HepG2 (cell line): ENCODE measurements around the gene PTPRC. TPM values are rescaled to one million over a fixed set of nuclear protein-coding genes. Genes with fewer than 3 reads are reported as not detected.

Source experiments
- ATAC-seq: fragments of 200-7000 bp; cut with Tn5 transposase; 3 replicates; pipeline ENCODE4 v1.9.1; 2020; ENCODE audit warnings: mild to moderate bottlenecking, moderate library complexity
- BruUV-seq: library from RNA; stranded (reverse); fragments of 400-500 nt; replicated peaks from 2 replicates; lab custom pipeline; 2021; lab: Mats Ljungman, UMichigan
- CTCF ChIA-PET: fragments of 300-600 bp; formaldehyde crosslinking; extraction: SDS; loops from one replicate; lab custom pipeline; 2021; ENCODE audit warnings: low total read pairs, inconsistent platforms, low intra/inter-chr PET ratio; lab: Yijun Ruan, JAX
- POLR2A ChIA-PET: fragments of 350-600 bp; sonication (Branson Sonifier 250); formaldehyde crosslinking; loops from one replicate; lab custom pipeline; 2020; ENCODE audit warnings: antibody characterized with exemption, inconsistent platforms; lab: Yijun Ruan, JAX
- DNase-seq: peaks from one replicate; pipeline ENCODE4 v3.0.0-alpha.2; 2015; ENCODE audit warnings: low spot score
- FAIRE-seq: peaks from 3 replicates; lab custom pipeline; 2011; peaks lifted over from hg19 to GRCh38; lab: Jason Lieb, UNC
- H2AFZ ChIP-seq: one replicate; pipeline ENCODE4 v1.6.1; 2011; ENCODE audit warnings: low read length, inconsistent platforms
- H3K27ac ChIP-seq: fragments of 300-600 bp; 3 replicates; pipeline ENCODE4 v1.8.0; 2011; ENCODE audit warnings: mixed run types, mild to moderate bottlenecking, mixed read lengths, low read length, inconsistent platforms; ENCODE audit not compliant: insufficient read depth; ENCODE audit errors: extremely low read length
- H3K27me3 ChIP-seq, 2 experiments: fragments of 200-600 bp in 1 of 2; 2 replicates in 1 of 2; 3 replicates in 1 of 2; pipeline versions ENCODE4 v1.6.0 to v1.8.0; 2011; ENCODE audit warnings: low read length in 2 of 2, mild to moderate bottlenecking in 2 of 2, moderate library complexity in 2 of 2, inconsistent platforms in 1 of 2; ENCODE audit not compliant: insufficient read depth in 2 of 2, control insufficient read depth in 1 of 2
- H3K36me3 ChIP-seq, 2 experiments: fragments of 200-600 bp in 1 of 2; replicated peaks in 1 of 2; 2 replicates in 1 of 2; 3 replicates in 1 of 2; pipeline versions ENCODE4 v1.5.1 to v1.8.0; 2011; ENCODE audit warnings: low read length in 2 of 2, inconsistent platforms in 1 of 2; ENCODE audit not compliant: insufficient read depth in 2 of 2, control insufficient read depth in 1 of 2
- H3K4me1 ChIP-seq: 2 replicates; pipeline ENCODE4 v1.5.1; 2012; ENCODE audit warnings: low read length, inconsistent platforms; ENCODE audit not compliant: insufficient read depth
- H3K4me2 ChIP-seq: 2 replicates; pipeline ENCODE4 v1.6.0; 2011; ENCODE audit warnings: low read depth, low read length, inconsistent platforms
- H3K4me3 ChIP-seq, 3 experiments: fragments of 200-600 bp in 1 of 3; sonication (generic), shearing (Covaris generic) in 1 of 3; replicated peaks in 1 of 3; 2 replicates each; pipeline ENCODE4 v1.5.1; 2011 to 2016; ENCODE audit warnings: low read length in 3 of 3, inconsistent platforms in 2 of 3, low read depth in 2 of 3, mild to moderate bottlenecking in 2 of 3, control low read depth in 1 of 3, mixed read lengths in 1 of 3; ENCODE audit not compliant: insufficient read depth in 1 of 3
- H3K79me2 ChIP-seq: one replicate; pipeline ENCODE4 v1.6.1; 2011; ENCODE audit warnings: low read length, inconsistent platforms; ENCODE audit not compliant: insufficient read depth
- H3K9ac ChIP-seq: 2 replicates; pipeline ENCODE4 v1.6.0; 2011; ENCODE audit warnings: mild to moderate bottlenecking, low read depth, low read length, inconsistent platforms; ENCODE audit not compliant: insufficient read depth
- H3K9me3 ChIP-seq: 2 replicates; pipeline ENCODE4 v1.5.1; 2012; ENCODE audit warnings: mild to moderate bottlenecking, low read length
- H4K20me1 ChIP-seq: 2 replicates; pipeline ENCODE4 v1.6.0; 2011; ENCODE audit warnings: inconsistent platforms, mild to moderate bottlenecking, low read length, moderate library complexity; ENCODE audit not compliant: insufficient read depth
- ARNT ChIP-seq: fragments of 450-650 bp; IDR thresholded peaks from 2 replicates; pipeline ENCODE4 v1.6.1; 2017
- KLF15 ChIP-seq: sonication (generic); formaldehyde crosslinking; IDR thresholded peaks from 2 replicates; pipeline ENCODE4 v1.8.1; 2023; ENCODE audit warnings: borderline replicate concordance, mild to moderate bottlenecking, inconsistent platforms, missing genetic modification reagents, mixed read lengths
- POLR2AphosphoS2 ChIP-seq: IDR thresholded peaks from 2 replicates; pipeline ENCODE4 v1.6.1; 2011; ENCODE audit warnings: low read depth, low read length, improper control_type of control experiment
- RAD51 ChIP-seq: fragments of 450-650 bp; IDR thresholded peaks from 2 replicates; pipeline ENCODE4 v1.6.1; 2016; ENCODE audit warnings: borderline replicate concordance
- RXRB ChIP-seq: IDR thresholded peaks from 2 replicates; pipeline ENCODE4 v1.6.1; 2016; ENCODE audit warnings: borderline replicate concordance, missing genetic modification reagents, missing compliant biosample characterization
- SOX6 ChIP-seq, 2 experiments: fragments of 450-650 bp in 1 of 2; sonication (generic) in 1 of 2; formaldehyde crosslinking in 1 of 2; IDR thresholded peaks; 2 replicates each; pipeline versions ENCODE4 v1.4.0 to v1.6.1; 2017 to 2020; ENCODE audit warnings: antibody characterized with exemption in 1 of 2, mild to moderate bottlenecking in 1 of 2, missing genetic modification reagents in 1 of 2
- TGIF2 ChIP-seq: IDR thresholded peaks from 2 replicates; pipeline ENCODE4 v1.6.1; 2016; ENCODE audit warnings: control low read depth, missing compliant biosample characterization
- ZBTB7B ChIP-seq: sonication (generic); formaldehyde crosslinking; IDR thresholded peaks from 2 replicates; pipeline ENCODE4 v1.4.0; 2020; ENCODE audit warnings: missing genetic modification reagents
- ZFAT ChIP-seq: sonication (generic); formaldehyde crosslinking; conservative IDR thresholded peaks from 2 replicates; pipeline ENCODE4 v1.8.1; 2023; ENCODE audit warnings: missing genetic modification reagents, inconsistent platforms
- ZNF101 ChIP-seq: sonication (generic); formaldehyde crosslinking; IDR thresholded peaks from 2 replicates; pipeline ENCODE4 v1.4.0; 2020; ENCODE audit warnings: mild to moderate bottlenecking, low read depth, missing genetic modification reagents, borderline replicate concordance
- ZNF354B ChIP-seq: sonication (generic); formaldehyde crosslinking; IDR thresholded peaks from 2 replicates; pipeline ENCODE4 v1.8.0; 2022; ENCODE audit warnings: mild to moderate bottlenecking, missing genetic modification reagents
- ZNF496 ChIP-seq: sonication (generic); formaldehyde crosslinking; IDR thresholded peaks from 2 replicates; pipeline ENCODE4 v1.8.1; 2023; ENCODE audit warnings: mild to moderate bottlenecking, moderate library complexity, missing genetic modification reagents; ENCODE audit not compliant: insufficient replicate concordance
- ZNF768 ChIP-seq: sonication (generic); formaldehyde crosslinking; IDR thresholded peaks from 2 replicates; pipeline ENCODE4 v1.4.0; 2020; ENCODE audit warnings: missing genetic modification reagents
- ZNF777 ChIP-seq: sonication (generic); formaldehyde crosslinking; IDR thresholded peaks from 2 replicates; pipeline ENCODE4 v1.4.0; 2020; ENCODE audit warnings: missing genetic modification reagents
- WGBS: methylation state at CpG from one replicate; pipeline ENCODE4 v1.1.6; 2017; ENCODE audit warnings: low lambda C conversion rate; 5-methylcytosine and 5-hydroxymethylcytosine counted together
- in situ Hi-C: cut with HindIII; loops from 2 replicates; pipeline ENCODE4 v1.10.0; 2017; ENCODE audit warnings: low pct_unique_long_range_greater_than_20kb; ENCODE audit not compliant: extremely low pct_ligation_motif_present
- intact Hi-C: fragments of 100-400 bp; cut with micrococcal nuclease; formaldehyde crosslinking; loops from one replicate; pipeline ENCODE4 v1.10.0; 2022; ENCODE audit not compliant: unreplicated experiment
- polyA plus RNA-seq, 8 experiments: library from polyadenylated mRNA; depleted of rRNA in 3 of 8; stranded (reverse) in 7 of 8; unstranded in 1 of 8; fragments of >200 nt; fragmentation: Illumina TruSeq in 4 of 8; extraction: Trizol in 4 of 8; gene quantifications; 2 replicates each; pipeline versions ENCODE4 v1.2.1 to v1.2.3, GENCODE V29; 2011 to 2016; ENCODE audit warnings: low read depth in 4 of 8, missing spikeins in 1 of 8, mixed read lengths in 1 of 8; ENCODE audit not compliant: insufficient read depth in 1 of 8
- total RNA-seq, 5 experiments: library from RNA; depleted of rRNA; stranded (reverse); fragments of >200 nt; fragmentation: Illumina TruSeq; extraction: Trizol; gene quantifications; 2 replicates each; pipeline ENCODE4 v1.2.3, GENCODE V29; 2016; ENCODE audit warnings: low read depth in 1 of 5
- TF ChIP-seq, protein P1 (sequence below): sonication (generic); formaldehyde crosslinking; IDR thresholded peaks from 2 replicates; pipeline ENCODE4 v1.8.1; 2023; ENCODE audit warnings: mild to moderate bottlenecking, missing genetic modification reagents, borderline replicate concordance
- TF ChIP-seq, protein P2 (sequence below): sonication (generic); formaldehyde crosslinking; IDR thresholded peaks from 2 replicates; pipeline ENCODE4 v1.4.0; 2020; ENCODE audit warnings: mild to moderate bottlenecking, missing genetic modification reagents

Gene PTPRC
- total and polyA plus RNA-seq, 2 of the 13 experiments (the other 11 are each of a cell fraction or from before 2014, with no cell fraction given): not detected

DNA sequence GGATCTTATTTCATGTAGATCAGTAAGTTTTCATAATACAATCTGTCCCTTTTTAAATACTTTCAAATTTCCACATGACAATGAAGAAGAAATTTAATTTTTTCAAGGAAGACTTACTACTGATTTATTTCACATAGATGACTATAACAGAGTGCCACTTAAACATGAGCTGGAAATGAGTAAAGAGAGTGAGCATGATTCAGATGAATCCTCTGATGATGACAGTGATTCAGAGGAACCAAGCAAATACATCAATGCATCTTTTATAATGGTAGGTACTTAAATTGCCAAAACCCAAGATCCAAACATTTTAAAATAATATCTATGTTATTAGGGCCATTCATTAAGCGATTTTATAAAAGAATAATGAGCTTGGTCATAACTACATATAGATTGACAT lies 110.4 kb downstream of the PTPRC start:
- intact Hi-C loops: no loop called here
- no peaks in the 10 kb centered on the region for H3K9me3 ChIP-seq
- H3K36me3 ChIP-seq: no peaks in the 10 kb centered on the region
- H3K27me3 ChIP-seq: no peaks in the 10 kb centered on the region
- POLR2A ChIA-PET: no interaction called here
- DNase-seq: no peak
- TF ChIP-seq ZNF101 (CRISPR knock-in tag) (no peak), ZFAT (no peak), ZNF496 (CRISPR knock-in tag) (no peak), KLF15 (no peak), RAD51 (no peak), POLR2AphosphoS2 (no peak), ZNF768 (CRISPR knock-in tag) (no peak), ZBTB7B (CRISPR knock-in tag) (no peak), TGIF2 (CRISPR knock-in tag) (no peak), ZNF777 (CRISPR knock-in tag) (no peak), ZNF354B (CRISPR knock-in tag) (no peak), ARNT (no peak), RXRB (no peak), SOX6 (IDR thresholded peaks at IDR 0.05) (no peak), SOX6 (CRISPR knock-in tag; IDR thresholded peaks at IDR 0.05) (no peak)
- TF ChIP-seq, protein P1, sequence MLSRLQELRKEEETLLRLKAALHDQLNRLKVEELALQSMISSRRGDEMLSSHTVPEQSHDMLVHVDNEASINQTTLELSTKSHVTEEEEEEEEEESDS (CRISPR knock-in tag): no peak
- TF ChIP-seq, protein P2, sequence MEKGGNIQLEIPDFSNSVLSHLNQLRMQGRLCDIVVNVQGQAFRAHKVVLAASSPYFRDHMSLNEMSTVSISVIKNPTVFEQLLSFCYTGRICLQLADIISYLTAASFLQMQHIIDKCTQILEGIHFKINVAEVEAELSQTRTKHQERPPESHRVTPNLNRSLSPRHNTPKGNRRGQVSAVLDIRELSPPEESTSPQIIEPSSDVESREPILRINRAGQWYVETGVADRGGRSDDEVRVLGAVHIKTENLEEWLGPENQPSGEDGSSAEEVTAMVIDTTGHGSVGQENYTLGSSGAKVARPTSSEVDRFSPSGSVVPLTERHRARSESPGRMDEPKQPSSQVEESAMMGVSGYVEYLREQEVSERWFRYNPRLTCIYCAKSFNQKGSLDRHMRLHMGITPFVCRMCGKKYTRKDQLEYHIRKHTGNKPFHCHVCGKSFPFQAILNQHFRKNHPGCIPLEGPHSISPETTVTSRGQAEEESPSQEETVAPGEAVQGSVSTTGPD (CRISPR knock-in tag): no peak
- no peak overlapping the region for H2AFZ ChIP-seq
- no peaks in the 10 kb centered on the region for H4K20me1 ChIP-seq
- H3K79me2 ChIP-seq: no peaks in the 10 kb centered on the region
- CTCF ChIA-PET: no interaction called here
- no peak overlapping the region for H3K9ac ChIP-seq
- H3K4me2 ChIP-seq: no peak overlapping the region
- FAIRE-seq: no peak
- no peaks in the 10 kb centered on the region for H3K4me1 ChIP-seq
- in situ Hi-C loops: no loop called here
- BruUV-seq: no TSS peak
- H3K27ac ChIP-seq: no peak overlapping the region
- WGBS: 3% methylated on average over 1 of the region's 1 CpG
- no peak for ATAC-seq
- no peak overlapping the region for H3K4me3 ChIP-seq
